A549 (cell line): ENCODE data around the gene TSGA10. TPM values are rescaled to one million over a fixed set of nuclear protein-coding genes. Genes with fewer than 3 reads are reported as not detected.
A peak's percentile ranks its signal among the peaks of the same experiment; 100 is the strongest.

Experiments used
- ATAC-seq, 2 experiments: fragments of 200-7000 bp in 1 of 2; fragments of >200 bp in 1 of 2; cut with Nextera tagmentation in 1 of 2; cut with Tn5 transposase in 1 of 2; 3 replicates each; pipeline versions ENCODE4 v1.8.0 to v1.9.1; 2018 to 2020; ENCODE audit warnings: mild to moderate bottlenecking in 1 of 2, moderate library complexity in 1 of 2
- CTCF ChIA-PET: fragments of 300-600 bp; sonication (Branson Sonifier 250); formaldehyde crosslinking; extraction: SDS; loops from one replicate; lab custom pipeline; 2021; ENCODE audit warnings: antibody characterized with exemption, inconsistent platforms; lab: Yijun Ruan, JAX
- POLR2A ChIA-PET: fragments of 350-600 bp; formaldehyde crosslinking; extraction: SDS; loops from one replicate; lab custom pipeline; 2021; ENCODE audit warnings: antibody characterized with exemption, inconsistent platforms; lab: Yijun Ruan, JAX
- DNase-seq, 2 experiments: peaks; one replicate each; pipeline versions ENCODE4 v3.0.0 to v3.0.0-alpha.2; 2011 to 2016; ENCODE audit warnings: low read depth in 1 of 2, low spot score in 1 of 2
- FAIRE-seq: peaks from 2 replicates; lab custom pipeline; 2011; peaks lifted over from hg19 to GRCh38; lab: Jason Lieb, UNC
- H3K27ac ChIP-seq, 2 experiments: fragments of >200 bp; sonication (Bioruptor Twin); formaldehyde crosslinking; 3 replicates each; pipeline ENCODE4 v1.5.1; 2016 to 2017
- H3K4me1 ChIP-seq: fragments of >200 bp; sonication (Bioruptor Twin); formaldehyde crosslinking; 3 replicates; pipeline ENCODE4 v1.6.1; 2016
- H3K4me2 ChIP-seq: fragments of >200 bp; sonication (Bioruptor Twin); formaldehyde crosslinking; 3 replicates; pipeline ENCODE4 v1.6.1; 2016
- H3K4me3 ChIP-seq: fragments of >200 bp; sonication (Bioruptor Twin); formaldehyde crosslinking; 3 replicates; pipeline ENCODE4 v1.5.1; 2016
- H3K9me3 ChIP-seq: fragments of >200 bp; sonication (Bioruptor Twin); formaldehyde crosslinking; 3 replicates; pipeline ENCODE4 v1.6.1; 2016
- CBX8 ChIP-seq: fragments of 200-600 bp; sonication (generic); IDR thresholded peaks from 2 replicates; pipeline ENCODE4 v1.6.1; 2016
- CEBPB ChIP-seq, 2 experiments: fragments of >200 bp in 1 of 2; sonication (Bioruptor Twin) in 1 of 2; formaldehyde crosslinking in 1 of 2; IDR thresholded peaks; 2 replicates each; pipeline ENCODE4 v1.6.1; 2012 to 2016
- CHD2 ChIP-seq: fragments of 150-350 bp; IDR thresholded peaks from 2 replicates; pipeline ENCODE4 v1.6.1; 2014; ENCODE audit warnings: low read length; ENCODE audit not compliant: partially characterized antibody
- E2F6 ChIP-seq: IDR thresholded peaks from 2 replicates; pipeline ENCODE4 v1.6.1; 2012; ENCODE audit warnings: low read depth, borderline replicate concordance
- EHMT2 ChIP-seq: fragments of 200-600 bp; sonication (generic); IDR thresholded peaks from 2 replicates; pipeline ENCODE4 v1.6.1; 2016; ENCODE audit warnings: antibody characterized with exemption, low read depth, mild to moderate bottlenecking, moderate library complexity
- EP300 ChIP-seq, 2 experiments: fragments of >200 bp; sonication (Bioruptor Twin); formaldehyde crosslinking; IDR thresholded peaks; 2 replicates in 1 of 2; 3 replicates in 1 of 2; pipeline ENCODE4 v1.6.1; 2016 to 2017
- FOSL2 ChIP-seq, 2 experiments: fragments of 450-650 bp in 1 of 2; fragments of >200 bp in 1 of 2; sonication (Bioruptor Twin) in 1 of 2; formaldehyde crosslinking; IDR thresholded peaks; 2 replicates each; pipeline versions ENCODE4 v1.5.0 to v1.6.1; 2016 to 2020; ENCODE audit warnings: mild to moderate bottlenecking in 1 of 2, moderate library complexity in 1 of 2
- FOXS1 ChIP-seq: fragments of 250-450 bp; sonication (Bioruptor Pico); IDR thresholded peaks from 2 replicates; pipeline ENCODE4 v1.5.0; 2020; ENCODE audit warnings: mild to moderate bottlenecking, moderate library complexity
- GATA3 ChIP-seq: IDR thresholded peaks from 2 replicates; pipeline ENCODE4 v1.6.1; 2012; ENCODE audit warnings: borderline replicate concordance
- HMGXB4 ChIP-seq: fragments of 250-450 bp; sonication (Bioruptor Pico); IDR thresholded peaks from 2 replicates; pipeline ENCODE4 v1.5.0; 2021; ENCODE audit warnings: mild to moderate bottlenecking, moderate library complexity, borderline replicate concordance
- HOXB13 ChIP-seq: fragments of 250-450 bp; sonication (Bioruptor Pico); IDR thresholded peaks from 2 replicates; pipeline ENCODE4 v1.5.0; 2020; ENCODE audit warnings: low read depth, mild to moderate bottlenecking, moderate library complexity
- JUN ChIP-seq, 2 experiments: fragments of >200 bp; sonication (Bioruptor Twin); formaldehyde crosslinking; IDR thresholded peaks; 2 replicates in 1 of 2; 3 replicates in 1 of 2; pipeline ENCODE4 v1.6.1; 2016 to 2017
- KDM1A ChIP-seq: fragments of 200-600 bp; sonication (generic); IDR thresholded peaks from 2 replicates; pipeline ENCODE4 v1.6.1; 2016; ENCODE audit warnings: low read depth, mild to moderate bottlenecking
- KDM5A ChIP-seq: fragments of 200-600 bp; sonication (generic); IDR thresholded peaks from 2 replicates; pipeline ENCODE4 v1.6.1; 2016; ENCODE audit warnings: antibody characterized with exemption, mild to moderate bottlenecking
- NR3C1 ChIP-seq: fragments of >200 bp; sonication (Bioruptor Twin); formaldehyde crosslinking; IDR thresholded peaks from 3 replicates; pipeline ENCODE4 v1.6.1; 2017
- PBX3 ChIP-seq: IDR thresholded peaks from 2 replicates; pipeline ENCODE4 v1.6.1; 2012
- PHF8 ChIP-seq: fragments of 200-600 bp; sonication (generic); IDR thresholded peaks from 2 replicates; pipeline ENCODE4 v1.6.1; 2016; ENCODE audit warnings: low read depth, mild to moderate bottlenecking, antibody characterized with exemption, moderate library complexity, borderline replicate concordance
- POLR2AphosphoS2 ChIP-seq: conservative IDR thresholded peaks from 2 replicates; pipeline ENCODE4 v1.6.1; 2012; ENCODE audit warnings: low read length, improper control_type of control experiment, inconsistent platforms
- REST ChIP-seq: fragments of 200-600 bp; sonication (generic); IDR thresholded peaks from 2 replicates; pipeline ENCODE4 v1.6.1; 2016; ENCODE audit warnings: antibody characterized with exemption, mild to moderate bottlenecking, moderate library complexity
- RNF2 ChIP-seq: fragments of 200-600 bp; sonication (generic); IDR thresholded peaks from 2 replicates; pipeline ENCODE4 v1.6.1; 2016; ENCODE audit warnings: low read depth, mild to moderate bottlenecking, antibody characterized with exemption, moderate library complexity, borderline replicate concordance
- SREBF2 ChIP-seq: fragments of 450-650 bp; IDR thresholded peaks from 2 replicates; pipeline ENCODE4 v1.6.1; 2014; ENCODE audit warnings: mild to moderate bottlenecking, moderate library complexity
- ZFP36 ChIP-seq: fragments of 450-650 bp; IDR thresholded peaks from 2 replicates; pipeline ENCODE4 v1.6.1; 2014; ENCODE audit warnings: borderline replicate concordance; ENCODE audit not compliant: partially characterized antibody
- ZNF302 ChIP-seq: fragments of 250-450 bp; sonication (Bioruptor Pico); IDR thresholded peaks from 2 replicates; pipeline ENCODE4 v1.9.0; 2021; ENCODE audit warnings: inconsistent platforms, mild to moderate bottlenecking, moderate library complexity
- WGBS: methylation state at CpG from one replicate; pipeline ENCODE4 v1.1.6; 2017; ENCODE audit errors: missing lambda C conversion rate; 5-methylcytosine and 5-hydroxymethylcytosine counted together
- polyA plus RNA-seq, 4 experiments: library from polyadenylated mRNA; depleted of rRNA in 3 of 4; stranded (reverse); fragments of >200 nt; fragmentation: RNase III in 1 of 4; extraction: RNeasy Plus Mini Kit Qiagen cat#74134 plus additional on column Dnase treatment in 1 of 4; gene quantifications; 2 replicates in 3 of 4; 3 replicates in 1 of 4; pipeline ENCODE4 v1.2.3, GENCODE V29; 2011 to 2017

TSGA10 gene
- polyA plus RNA-seq, 2 of the 4 experiments (the other 2 are of a cell fraction): 4.2 to 4.3 TPM

- ChIA-PET POLR2A (no interaction called here), CTCF (no interaction called here)
- no peak for TF ChIP-seq GATA3
- no peak for TF ChIP-seq CHD2
- no peak for TF ChIP-seq E2F6
- TF ChIP-seq KDM5A: no peak
- no peak for TF ChIP-seq NR3C1
- TF ChIP-seq EHMT2: no peak
- no peak overlapping the region for H3K4me2 ChIP-seq
- no peaks in the 10 kb centered on the region for H3K9me3 ChIP-seq
- DNase-seq: no peak
- H3K4me1 ChIP-seq: peaks cover 16% of the 10 kb centered on the region; the same call in 2 of the 3 replicates
- no peak for FAIRE-seq
- no peak overlapping the region for H3K27ac ChIP-seq
- no peak overlapping the region for H3K4me3 ChIP-seq
- 62% methylated on average over 6 of the region's 6 CpGs for WGBS
- no peak for ATAC-seq
Observed at GRCh38 chr2:99184811-99185210, 30.1 kb upstream of the TSGA10 start.

- TF ChIP-seq KDM1A (no peak), PHF8 (no peak), FOXS1 (no peak), JUN (IDR thresholded peaks at IDR 0.05) (no peak), ZFP36 (no peak), KDM5A (no peak), REST (no peak), CBX8 (no peak), FOSL2 (IDR thresholded peaks at IDR 0.05) (no peak), FOSL2 (CRISPR knock-in tag; IDR thresholded peaks at IDR 0.05) (no peak), HOXB13 (no peak), E2F6 (no peak), PBX3 (no peak), HMGXB4 (CRISPR knock-in tag) (no peak), POLR2AphosphoS2 (no peak), EP300 (IDR thresholded peaks at IDR 0.05) (no peak), ZNF302 (CRISPR knock-in tag) (no peak), SREBF2 (no peak), CEBPB (IDR thresholded peaks at IDR 0.05) (no peak), RNF2 (no peak)
- Histone ChIP-seq H3K9me3 (no peaks in the 10 kb centered on the region), H3K4me1 (peaks cover 26% of the 10 kb centered on the region), H3K27ac (no peak overlapping the region), H3K4me2 (peak overlapping the region; percentile 86), H3K4me3 (no peak overlapping the region)
- no peak for FAIRE-seq
- ChIA-PET CTCF (no interaction called here), POLR2A (no interaction called here)
- WGBS: 94% methylated on average over 3 of the region's 3 CpGs
- ATAC-seq: no peak
- DNase-seq: no peak
Observed at GRCh38 chr2:99183025-99183424, 28.3 kb upstream of the TSGA10 start.
